B cell (primary cell): ENCODE measurements around the gene CEP350.
"Not testable (repeated sequence)": the region's sequence is repeated elsewhere in the genome, so short reads cannot be mapped to it uniquely, and the experiment has no call there.

Source experiments
- CTCF ChIP-seq: fragments of 200-600 bp; IDR thresholded peaks from one replicate; pipeline ENCODE4 v1.8.0; 2022; ENCODE audit warnings: antibody characterized with exemption, mild to moderate bottlenecking
- EZH2 ChIP-seq: IDR thresholded peaks from 2 replicates; pipeline ENCODE4 v1.6.1; 2012; ENCODE audit warnings: borderline replicate concordance, low read depth, mild to moderate bottlenecking, moderate library complexity, low read length; ENCODE audit not compliant: insufficient read depth, poor library complexity, severe bottlenecking

- not testable (repeated sequence) for TF ChIP-seq CTCF, EZH2
Observed at GRCh38 chr1:179962168-179962567, 7.6 kb downstream of the CEP350 start.
